CD4-positive, alpha-beta T cell treated with Interleukin-6 for 4 hours (primary cell): ENCODE measurements around the gene IL3.

ENCODE experiments used
- DNase-seq: peaks from one replicate; pipeline ENCODE4 v3.0.0-alpha.2; 2020; ENCODE audit warnings: mixed read lengths

The IL3 gene

DNA sequence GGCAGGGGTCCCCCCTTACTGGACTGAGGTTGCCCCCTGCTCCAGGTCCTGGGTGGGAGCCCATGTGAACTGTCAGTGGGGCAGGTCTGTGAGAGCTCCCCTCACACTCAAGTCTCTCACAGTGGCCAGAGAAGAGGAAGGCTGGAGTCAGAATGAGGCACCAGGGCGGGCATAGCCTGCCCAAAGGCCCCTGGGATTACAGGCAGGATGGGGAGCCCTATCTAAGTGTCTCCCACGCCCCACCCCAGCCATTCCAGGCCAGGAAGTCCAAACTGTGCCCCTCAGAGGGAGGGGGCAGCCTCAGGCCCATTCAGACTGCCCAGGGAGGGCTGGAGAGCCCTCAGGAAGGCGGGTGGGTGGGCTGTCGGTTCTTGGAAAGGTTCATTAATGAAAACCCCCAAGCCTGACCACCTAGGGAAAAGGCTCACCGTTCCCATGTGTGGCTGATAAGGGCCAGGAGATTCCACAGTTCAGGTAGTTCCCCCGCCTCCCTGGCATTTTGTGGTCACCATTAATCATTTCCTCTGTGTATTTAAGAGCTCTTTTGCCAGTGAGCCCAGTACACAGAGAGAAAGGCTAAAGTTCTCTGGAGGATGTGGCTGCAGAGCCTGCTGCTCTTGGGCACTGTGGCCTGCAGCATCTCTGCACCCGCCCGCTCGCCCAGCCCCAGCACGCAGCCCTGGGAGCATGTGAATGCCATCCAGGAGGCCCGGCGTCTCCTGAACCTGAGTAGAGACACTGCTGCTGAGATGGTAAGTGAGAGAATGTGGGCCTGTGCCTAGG, 13.0 kb downstream of the IL3 start, which contains the start of gene CSF2:
Gene CSF2, plus strand, starts transcription at position 559 of the 783 bp plus-strand sequence. Its CDS starts 35 bp downstream, at position 594.
- DNase-seq = no peak

DNA sequence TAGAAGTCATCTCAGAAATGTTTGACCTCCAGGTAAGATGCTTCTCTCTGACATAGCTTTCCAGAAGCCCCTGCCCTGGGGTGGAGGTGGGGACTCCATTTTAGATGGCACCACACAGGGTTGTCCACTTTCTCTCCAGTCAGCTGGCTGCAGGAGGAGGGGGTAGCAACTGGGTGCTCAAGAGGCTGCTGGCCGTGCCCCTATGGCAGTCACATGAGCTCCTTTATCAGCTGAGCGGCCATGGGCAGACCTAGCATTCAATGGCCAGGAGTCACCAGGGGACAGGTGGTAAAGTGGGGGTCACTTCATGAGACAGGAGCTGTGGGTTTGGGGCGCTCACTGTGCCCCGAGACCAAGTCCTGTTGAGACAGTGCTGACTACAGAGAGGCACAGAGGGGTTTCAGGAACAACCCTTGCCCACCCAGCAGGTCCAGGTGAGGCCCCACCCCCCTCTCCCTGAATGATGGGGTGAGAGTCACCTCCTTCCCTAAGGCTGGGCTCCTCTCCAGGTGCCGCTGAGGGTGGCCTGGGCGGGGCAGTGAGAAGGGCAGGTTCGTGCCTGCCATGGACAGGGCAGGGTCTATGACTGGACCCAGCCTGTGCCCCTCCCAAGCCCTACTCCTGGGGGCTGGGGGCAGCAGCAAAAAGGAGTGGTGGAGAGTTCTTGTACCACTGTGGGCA, 13.8 kb downstream of the IL3 start:
- DNase-seq = no peak

DNA sequence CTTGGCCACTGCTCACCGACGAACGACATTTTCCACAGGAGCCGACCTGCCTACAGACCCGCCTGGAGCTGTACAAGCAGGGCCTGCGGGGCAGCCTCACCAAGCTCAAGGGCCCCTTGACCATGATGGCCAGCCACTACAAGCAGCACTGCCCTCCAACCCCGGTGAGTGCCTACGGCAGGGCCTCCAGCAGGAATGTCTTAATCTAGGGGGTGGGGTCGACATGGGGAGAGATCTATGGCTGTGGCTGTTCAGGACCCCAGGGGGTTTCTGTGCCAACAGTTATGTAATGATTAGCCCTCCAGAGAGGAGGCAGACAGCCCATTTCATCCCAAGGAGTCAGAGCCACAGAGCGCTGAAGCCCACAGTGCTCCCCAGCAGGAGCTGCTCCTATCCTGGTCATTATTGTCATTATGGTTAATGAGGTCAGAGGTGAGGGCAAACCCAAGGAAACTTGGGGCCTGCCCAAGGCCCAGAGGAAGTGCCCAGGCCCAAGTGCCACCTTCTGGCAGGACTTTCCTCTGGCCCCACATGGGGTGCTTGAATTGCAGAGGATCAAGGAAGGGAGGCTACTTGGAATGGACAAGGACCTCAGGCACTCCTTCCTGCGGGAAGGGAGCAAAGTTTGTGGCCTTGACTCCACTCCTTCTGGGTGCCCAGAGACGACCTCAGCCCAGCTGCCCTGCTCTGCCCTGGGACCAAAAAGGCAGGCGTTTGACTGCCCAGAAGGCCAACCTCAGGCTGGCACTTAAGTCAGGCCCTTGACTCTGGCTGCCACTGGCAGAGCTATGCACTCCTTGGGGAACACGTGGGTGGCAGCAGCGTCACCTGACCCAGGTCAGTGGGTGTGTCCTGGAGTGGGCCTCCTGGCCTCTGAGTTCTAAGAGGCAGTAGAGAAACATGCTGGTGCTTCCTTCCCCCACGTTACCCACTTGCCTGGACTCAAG, 14.6 kb downstream of the IL3 start:
- DNase-seq = no peak

DNA sequence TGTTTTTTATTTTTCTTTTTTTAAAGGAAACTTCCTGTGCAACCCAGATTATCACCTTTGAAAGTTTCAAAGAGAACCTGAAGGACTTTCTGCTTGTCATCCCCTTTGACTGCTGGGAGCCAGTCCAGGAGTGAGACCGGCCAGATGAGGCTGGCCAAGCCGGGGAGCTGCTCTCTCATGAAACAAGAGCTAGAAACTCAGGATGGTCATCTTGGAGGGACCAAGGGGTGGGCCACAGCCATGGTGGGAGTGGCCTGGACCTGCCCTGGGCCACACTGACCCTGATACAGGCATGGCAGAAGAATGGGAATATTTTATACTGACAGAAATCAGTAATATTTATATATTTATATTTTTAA, 15.2 kb downstream of the IL3 start:
- DNase-seq = no peak

DNA sequence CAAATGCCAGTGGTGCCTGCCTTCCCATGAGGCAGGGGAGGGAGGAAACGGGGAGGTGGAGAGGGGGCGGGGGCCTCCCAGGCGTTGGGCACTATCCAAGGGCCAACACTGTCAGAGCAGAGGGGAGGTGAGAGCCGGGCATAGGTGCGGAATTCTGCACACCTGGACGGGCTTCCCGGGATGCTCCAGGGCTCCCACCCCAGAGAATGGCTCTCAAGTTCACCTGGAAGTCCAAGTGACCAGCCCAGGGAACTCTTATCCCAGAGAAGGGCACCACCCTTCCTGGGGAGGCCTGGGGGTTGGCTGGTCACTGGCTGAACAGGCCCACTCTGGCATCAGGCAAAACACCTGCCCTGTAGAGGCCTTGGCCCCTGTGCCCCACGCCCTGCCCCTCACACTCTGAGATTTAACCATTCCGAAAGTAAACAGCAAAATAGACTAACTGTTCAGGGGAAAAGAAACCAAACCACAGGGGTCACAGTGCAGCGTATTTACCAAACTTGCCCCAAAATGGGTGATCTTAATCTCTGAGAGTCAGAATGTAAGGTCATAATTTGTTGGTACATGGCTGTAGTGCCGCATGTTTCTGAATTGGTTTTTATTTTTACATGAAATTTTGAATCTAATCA, 15.9 kb downstream of the IL3 start:
- no peak for DNase-seq

DNA sequence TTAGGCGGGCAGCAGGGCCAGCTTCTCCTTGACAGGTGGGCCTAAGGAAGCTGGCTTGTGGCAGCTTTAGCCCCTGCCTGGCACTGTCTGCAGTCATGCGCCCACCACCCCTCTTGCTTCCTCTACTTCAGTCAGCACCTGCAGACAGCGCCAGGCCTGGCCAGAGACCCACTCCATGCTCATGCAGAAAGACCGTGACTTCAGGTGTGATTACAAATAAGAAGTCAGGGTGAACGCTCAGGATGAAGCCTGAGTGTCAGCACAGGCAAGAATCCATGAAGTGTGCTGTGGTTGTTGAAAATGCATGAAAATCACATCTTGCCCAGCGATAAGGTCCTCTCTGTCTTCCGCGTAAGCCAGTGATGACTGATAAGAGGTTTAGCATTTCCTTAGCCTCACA, 16.5 kb downstream of the IL3 start:
- no peak for DNase-seq

DNA sequence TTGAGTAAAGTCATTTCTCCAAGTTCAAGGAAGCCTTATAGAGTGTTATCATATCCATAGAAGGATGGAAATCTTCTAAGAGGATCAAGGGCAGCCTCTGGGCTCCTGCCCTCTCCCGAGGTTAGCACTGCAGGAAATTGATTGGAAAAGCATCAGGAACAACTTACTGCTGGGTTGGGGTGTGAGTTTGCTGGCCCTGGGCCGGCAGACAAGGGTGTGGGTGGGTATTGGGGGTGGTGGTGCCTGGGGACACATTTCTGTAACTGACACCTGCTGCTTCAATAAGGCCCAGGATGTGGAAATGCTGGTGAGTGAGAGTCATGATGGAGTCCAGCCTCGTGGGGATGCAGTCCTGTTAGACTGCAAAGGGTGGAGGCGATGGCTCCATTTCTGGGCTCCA, 18.6 kb downstream of the IL3 start:
- no peak for DNase-seq

DNA sequence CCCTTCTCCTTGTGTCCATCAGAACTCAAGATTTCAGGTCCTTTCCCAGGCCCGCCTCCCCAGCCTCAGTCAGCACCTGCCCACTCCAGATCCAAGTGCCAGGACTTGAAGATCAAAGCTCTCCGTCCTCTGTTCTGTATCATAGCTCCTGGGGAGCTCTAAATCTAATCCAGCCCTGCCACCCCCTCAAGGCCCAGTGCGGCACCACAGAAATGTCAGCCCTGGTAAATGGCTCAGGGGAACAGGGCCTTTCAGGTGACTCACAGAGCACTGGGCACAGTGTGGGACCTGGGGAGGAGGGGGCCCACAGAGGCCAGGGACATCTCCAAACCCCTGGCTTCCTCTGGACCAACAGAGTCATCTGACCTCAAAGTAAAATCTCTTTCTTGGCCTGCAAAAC, 19.2 kb downstream of the IL3 start:
- no peak for DNase-seq

DNA sequence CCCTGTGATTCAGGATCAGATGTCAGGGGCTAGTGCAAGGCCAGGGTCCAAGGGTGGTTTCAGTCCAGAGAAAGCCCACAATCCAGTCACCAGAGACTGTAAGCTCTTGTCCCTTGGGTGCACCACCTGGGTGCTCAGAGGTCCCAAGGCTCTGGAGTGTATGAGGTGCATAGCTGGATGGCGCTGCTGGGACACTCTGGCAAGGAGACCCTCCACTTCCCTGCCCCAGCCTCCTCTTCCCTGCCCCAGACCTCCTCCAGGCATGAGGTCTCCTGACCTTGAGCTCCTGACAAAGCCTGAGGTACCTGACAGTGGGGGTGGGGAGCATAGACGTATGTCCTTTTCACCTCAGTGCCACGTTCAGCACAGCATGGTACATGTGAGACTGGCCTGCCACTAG, 20.1 kb downstream of the IL3 start:
- DNase-seq = no peak

DNA sequence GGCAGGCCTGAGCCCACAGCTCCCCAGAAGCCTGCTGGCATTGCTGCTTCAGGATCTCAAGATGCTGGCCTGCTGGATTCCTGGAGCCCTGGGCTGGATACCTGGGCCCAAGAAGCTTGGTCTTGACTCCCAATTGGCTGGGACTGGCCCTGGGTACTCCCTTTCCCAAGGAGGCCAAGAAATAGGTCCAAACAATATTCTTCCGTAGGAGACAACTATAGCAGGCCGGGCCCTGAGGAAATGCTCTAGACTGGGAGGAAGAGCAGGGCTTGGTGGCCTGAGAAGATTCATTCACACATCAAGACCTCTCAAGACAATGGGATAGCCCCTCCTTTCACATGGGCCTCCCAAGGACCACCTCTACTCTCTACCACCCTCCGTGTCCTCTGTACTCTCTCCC, 21.0 kb downstream of the IL3 start:
- DNase-seq = no peak

DNA sequence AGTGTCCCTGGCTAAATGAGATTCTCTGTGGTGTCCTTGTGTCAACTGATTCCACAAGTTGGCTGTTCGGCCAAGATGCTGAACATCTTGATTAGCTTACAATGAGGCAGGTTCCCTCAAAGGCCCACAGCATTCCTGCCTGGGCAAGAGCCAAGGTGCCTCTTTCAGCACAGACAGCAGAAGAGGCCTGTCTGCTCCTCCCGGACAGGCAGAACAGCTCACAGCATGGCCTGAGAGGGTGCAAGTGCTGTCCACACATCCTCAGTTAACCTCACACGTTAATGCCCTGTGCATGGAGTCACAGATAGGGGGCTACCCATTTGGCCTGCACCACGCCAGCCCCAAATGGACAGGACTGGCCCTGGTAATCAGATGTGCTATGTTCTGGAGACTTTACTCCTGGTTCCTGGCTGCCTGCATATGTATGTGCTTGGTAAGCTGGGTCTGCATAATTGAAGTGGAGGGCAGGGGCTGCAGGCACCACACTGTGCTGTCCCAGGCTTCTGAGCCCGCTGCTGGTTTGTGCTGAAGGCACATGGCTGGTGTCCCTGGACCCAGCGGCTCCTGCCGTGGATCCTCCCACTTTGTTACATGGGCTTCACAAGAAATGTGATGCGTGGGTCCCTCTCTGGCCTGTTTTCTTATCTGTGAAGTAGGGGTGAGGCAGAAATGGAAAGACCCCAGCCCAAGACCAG, 22.0 kb downstream of the IL3 start:
- no peak for DNase-seq

DNA sequence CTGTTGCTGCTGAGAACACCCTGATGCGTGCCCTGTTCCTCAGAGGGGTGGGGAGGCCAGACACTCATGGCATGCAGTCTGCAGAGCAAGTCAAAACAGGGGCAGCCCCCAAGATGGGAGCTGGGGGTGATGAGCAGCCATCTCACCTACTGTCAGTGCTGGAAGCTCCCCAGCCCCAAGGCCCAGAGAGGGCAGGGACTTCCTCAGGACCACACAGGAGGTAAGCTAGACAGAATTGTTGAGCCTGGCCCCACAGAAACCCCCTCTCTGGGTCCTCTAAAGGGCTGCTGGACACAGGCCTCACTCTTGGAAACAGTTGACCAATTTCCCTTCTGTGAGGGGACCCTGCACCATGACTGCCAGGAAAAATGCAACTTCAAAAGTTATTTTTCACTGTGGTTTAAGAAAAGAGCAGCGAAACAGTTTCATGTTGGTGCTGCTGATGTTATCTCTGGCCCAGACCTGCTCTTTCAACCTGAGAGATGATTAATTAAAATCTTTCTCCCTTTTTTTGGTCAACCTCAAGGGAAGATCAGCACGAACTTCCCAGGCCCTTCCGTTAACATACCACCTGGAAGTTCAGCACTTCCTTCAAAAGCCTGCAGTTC, 22.7 kb downstream of the IL3 start:
- no peak for DNase-seq

DNA sequence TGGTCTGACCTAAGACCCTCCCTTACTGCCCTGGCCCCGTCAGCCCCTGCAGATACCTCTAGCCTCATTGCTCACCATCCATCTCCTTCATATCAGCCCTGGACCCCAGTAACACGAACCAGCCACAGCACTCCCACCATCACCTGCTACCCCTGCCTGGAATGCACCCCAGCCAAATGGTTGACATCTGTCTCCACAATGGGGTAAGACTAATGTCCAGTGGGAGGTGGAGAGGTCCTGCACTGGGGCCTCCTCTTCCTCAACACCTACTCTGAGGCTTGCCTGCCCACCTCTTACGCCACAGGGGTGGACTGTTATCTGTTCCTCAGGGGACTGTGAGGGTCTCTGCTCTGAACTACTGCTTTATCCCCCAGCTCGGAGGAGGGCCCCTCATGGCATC, 25.2 kb downstream of the IL3 start:
- no peak for DNase-seq

DNA sequence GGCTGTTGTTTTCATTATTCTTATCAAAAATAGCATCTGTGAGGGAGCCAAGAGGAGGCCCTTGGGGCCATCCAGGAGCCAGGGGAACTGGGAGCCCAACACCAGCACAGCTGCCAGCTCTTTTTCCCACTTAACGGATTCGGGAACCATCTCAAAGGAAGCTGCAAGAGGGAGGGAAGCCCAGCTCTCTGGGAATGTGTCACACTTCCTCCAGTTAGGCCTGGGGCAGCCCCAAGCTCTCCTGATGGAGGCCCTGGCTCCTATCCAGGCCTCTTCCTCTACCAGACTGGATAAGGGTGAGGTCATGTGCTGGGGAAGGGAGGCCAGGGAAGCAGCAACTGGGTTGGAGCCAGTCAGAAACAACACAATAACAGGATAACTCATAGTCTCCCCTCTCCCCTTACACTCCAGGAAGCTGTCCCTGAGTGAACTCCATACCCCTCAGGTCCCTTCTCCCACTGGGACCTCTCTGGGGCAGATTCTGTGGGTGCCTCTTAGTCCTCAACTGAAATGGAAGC, 25.9 kb downstream of the IL3 start:
- DNase-seq = no peak

DNA sequence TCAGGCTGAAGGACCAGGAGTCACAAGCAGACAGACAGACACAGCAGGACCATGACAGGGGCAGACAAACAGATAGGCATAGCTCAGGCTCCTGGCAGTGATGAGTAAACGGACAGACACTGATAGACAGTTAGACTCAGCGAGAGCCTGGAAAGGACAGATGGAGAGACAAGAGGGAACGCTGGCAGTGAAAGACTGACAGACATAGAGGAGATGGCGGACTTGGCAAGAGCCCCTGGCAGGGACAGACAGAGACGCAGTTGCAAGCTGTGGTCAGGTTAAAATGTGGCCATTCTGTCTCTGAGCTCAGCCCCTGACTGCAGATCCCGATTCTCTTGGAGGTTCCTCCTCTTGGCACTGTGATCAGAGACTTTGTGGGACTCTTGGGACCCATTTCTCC, 26.7 kb downstream of the IL3 start:
- no peak for DNase-seq

DNA sequence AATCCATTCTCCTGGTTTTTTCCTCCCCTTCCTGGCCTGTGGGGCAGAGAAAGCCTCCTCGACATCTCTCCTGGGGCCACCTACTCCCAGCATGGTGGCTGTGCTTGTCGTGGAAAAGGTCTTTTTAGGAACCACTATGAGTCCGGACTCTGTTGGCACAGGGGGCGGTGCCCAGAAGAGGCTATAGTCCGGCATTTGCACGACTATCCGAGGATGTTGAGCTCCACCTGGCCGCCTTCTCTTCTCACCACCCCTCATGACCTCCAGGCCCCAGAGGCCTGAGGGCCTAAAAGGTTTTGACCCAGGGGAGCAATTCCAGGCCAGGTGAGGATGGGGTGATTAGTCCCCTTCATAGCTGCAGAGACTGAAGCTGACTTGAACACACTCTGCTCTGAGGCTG, 27.2 kb downstream of the IL3 start:
- no peak for DNase-seq

DNA sequence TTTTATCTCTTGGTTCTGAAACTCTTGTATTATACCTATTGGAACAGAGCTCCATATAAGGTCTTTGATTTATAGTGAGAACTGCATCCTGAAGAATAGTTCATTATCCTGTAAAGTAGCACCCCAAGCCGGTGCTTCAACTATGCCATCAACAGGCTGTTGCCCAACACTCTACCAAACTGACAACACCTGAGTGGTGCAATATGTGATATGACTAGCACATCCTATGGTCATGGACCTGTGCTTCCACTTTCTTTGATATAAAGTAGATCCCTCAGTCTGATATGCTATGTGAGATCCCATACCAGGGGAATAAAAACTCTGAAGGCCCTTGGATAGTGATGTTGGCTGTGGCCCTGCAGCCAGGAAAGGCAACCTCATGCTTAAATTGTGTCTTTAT, 28.9 kb downstream of the IL3 start:
- DNase-seq = no peak

DNA sequence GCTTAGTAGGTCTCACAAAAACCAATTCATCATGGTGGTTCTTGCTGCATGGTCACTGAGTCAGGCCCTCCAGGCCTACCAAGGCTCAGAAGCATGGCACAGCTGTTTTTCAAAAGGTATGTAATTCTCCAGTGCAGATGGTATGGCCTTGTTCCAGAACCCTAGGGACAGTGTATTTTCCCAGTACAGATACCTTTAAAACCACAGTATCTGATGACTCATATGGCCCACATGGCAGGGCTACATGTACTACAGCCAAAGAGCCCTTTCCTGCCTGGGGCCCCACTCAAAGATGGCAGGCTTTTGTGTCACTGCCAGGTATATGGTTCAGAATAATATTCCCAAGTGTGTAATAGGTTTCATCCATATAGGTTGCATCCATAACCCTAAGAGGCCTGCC, 29.7 kb downstream of the IL3 start:
- DNase-seq = no peak

DNA sequence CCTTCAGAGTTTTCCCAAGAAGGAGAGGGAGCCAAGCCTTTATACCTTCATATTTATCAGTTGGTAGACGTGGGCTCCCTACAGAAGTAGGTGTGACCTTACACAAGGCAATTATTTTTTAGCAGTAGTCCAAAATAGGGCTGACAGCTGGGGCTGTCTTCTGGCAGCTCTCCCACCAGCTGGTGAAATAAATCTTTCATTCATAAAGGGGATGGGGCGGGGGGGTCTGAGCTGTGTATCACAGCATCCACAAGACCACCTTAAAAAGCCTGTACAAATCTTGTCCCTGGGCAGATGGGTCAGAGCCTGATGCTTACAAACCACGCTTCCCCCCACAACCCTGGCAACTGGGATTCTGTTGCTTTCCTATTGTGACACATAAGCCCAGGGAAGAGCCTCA, 32.8 kb downstream of the IL3 start:
- DNase-seq = no peak

DNA sequence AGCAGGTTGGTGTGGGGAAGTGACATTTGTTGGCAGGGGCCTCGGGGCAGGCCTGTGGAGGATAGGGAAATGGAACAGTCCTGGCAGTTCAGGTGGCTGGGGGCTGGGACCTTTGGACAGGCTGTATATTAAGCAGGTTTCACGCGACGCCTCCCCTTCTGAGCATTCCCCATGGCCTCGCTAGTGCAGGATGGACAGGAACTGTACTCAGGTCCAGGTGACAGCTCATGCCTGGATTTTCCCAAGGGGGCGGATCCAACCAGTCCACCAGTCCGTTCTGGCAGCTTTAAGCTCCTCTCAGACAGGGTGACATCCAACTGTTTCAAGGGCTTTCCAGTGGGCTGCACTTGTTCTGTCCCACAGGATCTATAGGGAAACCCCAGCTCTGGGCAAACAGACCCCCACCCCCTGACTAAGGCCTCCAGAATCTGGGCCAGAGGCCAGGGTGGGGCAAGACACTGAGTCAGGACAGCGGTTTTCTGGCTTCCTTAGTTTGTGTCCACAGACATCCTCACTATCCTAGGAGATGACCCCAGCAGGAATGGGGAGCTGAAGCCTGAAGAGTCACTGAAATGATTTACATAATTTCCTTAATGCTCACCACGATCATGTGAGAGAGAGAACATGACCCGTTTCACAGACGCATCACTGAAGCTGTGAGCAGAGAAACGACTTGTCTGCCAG, 34.1 kb downstream of the IL3 start:
- DNase-seq = no peak

DNA sequence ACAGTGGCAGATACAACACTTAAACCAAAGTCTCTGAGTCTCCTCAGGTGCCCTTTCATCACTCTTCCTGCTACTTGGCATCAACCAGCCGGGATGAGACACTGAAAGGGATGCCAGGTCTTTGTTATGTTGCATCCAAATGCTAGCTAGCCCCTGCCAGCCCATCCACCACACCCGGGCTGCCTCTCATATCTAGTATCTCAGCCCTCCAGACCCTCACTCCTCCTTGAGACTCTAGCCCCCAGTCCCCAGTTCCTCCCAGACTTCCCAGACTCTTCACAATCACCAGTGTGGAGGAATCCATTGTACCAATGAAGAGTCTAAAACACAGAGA, 34.6 kb downstream of the IL3 start:
- no peak for DNase-seq
